Activated gamma-delta T cell treated with Interleukin-2 at 50 U/mL for 16 hours (primary cell): ENCODE data around the gene SLC35F5.
"Not testable (repeated sequence)": the region's sequence is repeated elsewhere in the genome, so short reads cannot be mapped to it uniquely, and the experiment has no call there.

Experiments
- DNase-seq: peaks from one replicate; pipeline ENCODE4 v3.0.0-alpha.2; 2020

SLC35F5 gene, protein sequence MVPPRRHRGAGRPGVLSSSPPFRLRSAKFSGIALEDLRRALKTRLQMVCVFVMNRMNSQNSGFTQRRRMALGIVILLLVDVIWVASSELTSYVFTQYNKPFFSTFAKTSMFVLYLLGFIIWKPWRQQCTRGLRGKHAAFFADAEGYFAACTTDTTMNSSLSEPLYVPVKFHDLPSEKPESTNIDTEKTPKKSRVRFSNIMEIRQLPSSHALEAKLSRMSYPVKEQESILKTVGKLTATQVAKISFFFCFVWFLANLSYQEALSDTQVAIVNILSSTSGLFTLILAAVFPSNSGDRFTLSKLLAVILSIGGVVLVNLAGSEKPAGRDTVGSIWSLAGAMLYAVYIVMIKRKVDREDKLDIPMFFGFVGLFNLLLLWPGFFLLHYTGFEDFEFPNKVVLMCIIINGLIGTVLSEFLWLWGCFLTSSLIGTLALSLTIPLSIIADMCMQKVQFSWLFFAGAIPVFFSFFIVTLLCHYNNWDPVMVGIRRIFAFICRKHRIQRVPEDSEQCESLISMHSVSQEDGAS

DNA sequence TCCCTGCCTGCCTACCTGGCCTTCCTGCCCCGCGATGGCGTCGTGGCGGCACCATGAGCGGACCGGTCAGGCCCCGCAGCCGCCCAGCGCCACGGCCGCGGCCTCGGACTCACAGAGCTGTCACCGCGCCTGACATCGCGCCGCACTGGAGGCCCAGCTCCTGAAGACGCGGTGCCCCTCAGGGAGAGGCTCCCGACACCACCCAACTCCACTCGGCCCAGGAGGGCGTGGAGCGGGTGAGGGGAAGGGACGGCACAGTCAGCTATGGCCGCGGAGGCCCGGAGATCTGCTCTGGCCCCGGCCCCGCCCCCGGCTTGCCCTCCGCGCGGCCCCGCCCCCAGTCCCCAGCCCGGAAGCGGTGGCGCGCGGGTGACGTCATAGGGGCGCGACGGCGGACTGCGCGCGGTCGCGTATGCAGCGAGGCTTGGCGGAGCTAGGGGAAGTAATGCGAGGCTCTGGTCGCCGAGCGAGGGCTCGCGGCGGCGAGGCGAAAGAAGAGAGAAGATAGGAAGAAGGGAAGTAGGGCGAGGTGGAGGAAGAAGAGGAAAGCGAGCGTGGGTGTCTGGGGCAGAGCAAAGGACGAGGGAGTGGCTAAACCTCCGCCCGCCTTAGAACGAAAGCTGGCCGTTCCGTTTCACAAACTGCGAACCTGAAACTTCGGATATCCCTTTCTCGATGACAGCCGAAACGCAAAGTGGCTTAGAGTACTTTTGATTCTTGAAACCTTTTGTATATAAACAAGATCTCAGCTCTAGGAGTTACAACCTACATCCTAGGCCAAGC lies at the start of gene SLC35F5:
TSS of gene SLC35F5 (minus strand) at position 288 of the 783 bp plus-strand sequence. CDS start at position 55, 233 bp downstream.
- peak; percentile 90 for DNase-seq

DNA sequence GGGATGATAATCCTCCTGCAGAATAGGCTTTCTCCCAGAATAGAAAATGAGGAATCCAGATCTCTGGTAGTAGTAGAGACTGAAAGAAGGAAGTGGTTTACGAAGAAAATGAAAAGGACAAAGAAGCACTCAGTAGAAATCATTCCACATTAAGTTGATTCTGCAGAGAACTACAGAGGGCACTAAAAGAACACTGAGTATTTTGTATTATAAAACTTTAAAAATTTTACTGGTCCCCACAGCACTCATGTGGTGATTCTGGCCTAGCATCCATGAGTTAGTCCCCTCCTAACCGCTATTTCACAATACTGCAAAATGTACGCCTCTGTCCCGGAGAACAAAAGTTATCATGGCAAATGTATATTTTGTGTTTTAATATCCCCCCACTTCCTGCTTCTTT lies 42.9 kb upstream of the SLC35F5 start:
- DNase-seq, result no peak

GRCh38 chr2:113797237-113797636 lies 40.8 kb upstream of the SLC35F5 start:
- no peak for DNase-seq

GRCh38 chr2:113796592-113797175 lies 40.2 kb upstream of the SLC35F5 start:
- no peak for DNase-seq

- no peak for DNase-seq
Observed at GRCh38 chr2:113795405-113795920, 39.0 kb upstream of the SLC35F5 start.

- DNase-seq, result no peak
Observed at GRCh38 chr2:113791697-113792590, 35.5 kb upstream of the SLC35F5 start.

- DNase-seq, result no peak
Observed at GRCh38 chr2:113784823-113785744, 28.6 kb upstream of the SLC35F5 start.

GRCh38 chr2:113780472-113780871 lies 24.0 kb upstream of the SLC35F5 start:
- DNase-seq, result no peak

DNA sequence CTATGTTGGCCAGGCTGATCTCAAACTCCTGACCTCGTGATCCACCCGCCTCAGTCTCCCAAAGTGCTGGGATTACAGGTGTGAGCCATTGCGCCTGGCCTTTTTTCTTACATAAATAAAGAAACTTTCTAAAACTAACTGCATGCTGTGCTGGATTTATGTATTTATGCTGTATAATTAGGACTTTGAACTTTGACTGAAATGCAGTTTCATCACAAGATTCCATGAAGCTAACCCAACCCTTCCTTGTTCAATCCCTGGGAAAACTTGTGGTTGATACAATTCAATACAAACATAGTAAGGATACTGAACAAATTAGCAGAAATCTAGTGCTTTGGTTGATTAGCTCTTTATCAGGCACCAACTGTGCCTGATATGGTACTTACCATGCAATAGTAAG lies 20.9 kb upstream of the SLC35F5 start:
- DNase-seq, result no peak

GRCh38 chr2:113776949-113777348 lies 20.5 kb upstream of the SLC35F5 start:
- no peak for DNase-seq

DNA sequence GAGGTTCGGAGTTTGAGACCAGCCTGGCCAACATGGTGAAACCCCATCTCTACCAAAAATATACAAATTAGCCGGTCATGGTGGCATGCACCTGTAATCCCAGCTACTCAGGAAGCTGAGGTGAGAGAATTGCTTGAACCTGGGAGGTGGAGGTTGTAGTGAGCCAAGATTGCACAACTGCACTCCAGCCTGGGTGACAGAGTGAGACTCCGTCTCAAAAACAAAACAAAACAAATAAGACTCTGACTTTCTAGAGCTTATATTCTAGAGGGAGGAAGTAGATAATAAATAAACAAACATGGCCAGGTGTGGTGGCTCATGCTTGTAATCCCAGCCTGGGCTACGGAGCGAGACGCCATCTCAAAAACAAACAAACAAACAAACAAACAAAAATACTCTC lies 18.2 kb upstream of the SLC35F5 start:
- DNase-seq, result not testable (repeated sequence)

- no peak for DNase-seq
Observed at GRCh38 chr2:113770929-113771328, 14.5 kb upstream of the SLC35F5 start.

DNA sequence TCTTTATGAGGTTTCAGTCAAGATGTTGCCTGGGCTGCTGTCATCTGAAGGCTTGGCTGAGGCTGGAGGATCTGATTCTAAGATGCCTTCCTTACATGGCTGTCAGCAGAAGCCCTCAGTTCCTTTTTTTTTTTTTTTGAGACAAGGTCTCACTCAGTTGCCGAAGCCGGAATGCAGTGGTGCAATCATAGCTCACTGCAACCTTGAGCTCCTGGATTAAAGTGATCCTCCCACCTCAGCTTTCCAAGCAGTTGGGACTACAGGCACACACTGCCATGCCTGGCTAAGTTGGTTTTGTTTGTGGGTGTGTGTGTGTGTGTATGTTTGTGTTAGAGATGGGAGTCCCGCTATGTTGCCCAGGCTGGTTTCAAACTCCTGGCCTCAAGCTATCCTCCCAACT lies 13.1 kb upstream of the SLC35F5 start:
- no peak for DNase-seq

- DNase-seq, result no peak
Observed at GRCh38 chr2:113768770-113769169, 12.3 kb upstream of the SLC35F5 start.

GRCh38 chr2:113767811-113768460 lies 11.5 kb upstream of the SLC35F5 start:
- DNase-seq, result no peak

DNA sequence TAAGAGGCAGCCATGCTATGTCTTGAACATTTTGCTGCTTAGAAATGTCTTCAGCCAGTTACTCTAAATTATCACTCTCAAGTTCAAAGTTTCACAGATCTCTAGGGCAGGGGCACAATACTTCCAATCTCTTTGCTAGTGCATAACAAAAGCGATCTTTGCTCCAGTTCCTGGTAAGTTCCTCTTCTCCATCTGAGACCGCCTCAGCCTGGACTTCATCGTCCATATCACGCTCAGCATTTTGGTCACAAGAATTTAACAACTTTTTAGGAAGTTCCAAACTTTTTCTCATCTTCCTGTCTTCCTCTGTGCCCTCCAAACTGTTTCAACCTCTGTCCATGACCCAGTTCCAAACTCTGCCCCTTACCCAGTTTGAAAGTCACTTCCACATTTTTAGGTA lies 8.8 kb upstream of the SLC35F5 start:
- no peak for DNase-seq

DNA sequence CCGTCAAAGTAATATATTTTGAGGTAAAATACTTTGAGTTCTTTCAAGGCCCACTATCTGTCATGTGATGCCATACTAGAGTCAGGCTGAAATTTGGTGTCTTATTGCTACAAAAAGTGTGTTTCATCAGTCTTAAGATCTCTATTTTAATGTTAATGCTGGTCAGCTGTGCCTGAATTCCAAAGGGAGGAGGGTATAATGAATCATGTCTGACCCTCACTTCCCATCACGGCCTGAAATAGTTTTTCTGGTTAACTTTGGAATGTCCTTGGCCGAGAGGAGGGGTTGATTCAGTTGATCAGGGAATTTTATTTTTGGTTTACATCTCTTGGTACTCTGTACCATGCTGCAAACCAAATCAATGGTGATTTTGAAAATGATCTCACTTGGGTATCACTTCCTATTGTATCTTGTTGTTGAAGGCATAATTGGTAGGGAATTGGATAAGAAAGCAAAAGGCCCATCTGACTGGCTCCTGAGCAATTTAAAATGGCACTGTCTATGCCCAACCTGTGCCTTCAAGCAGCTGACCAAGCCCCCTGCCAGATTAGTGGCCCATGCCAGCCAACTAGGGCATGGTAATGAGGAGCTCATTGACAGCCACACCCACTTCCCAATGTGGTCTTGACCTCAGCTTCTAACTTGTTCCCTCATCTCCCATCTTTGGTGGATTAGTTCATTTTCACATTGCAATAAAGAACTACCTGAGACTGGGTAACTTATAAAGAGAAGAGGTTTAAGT lies 6.1 kb upstream of the SLC35F5 start:
- DNase-seq, result no peak

DNA sequence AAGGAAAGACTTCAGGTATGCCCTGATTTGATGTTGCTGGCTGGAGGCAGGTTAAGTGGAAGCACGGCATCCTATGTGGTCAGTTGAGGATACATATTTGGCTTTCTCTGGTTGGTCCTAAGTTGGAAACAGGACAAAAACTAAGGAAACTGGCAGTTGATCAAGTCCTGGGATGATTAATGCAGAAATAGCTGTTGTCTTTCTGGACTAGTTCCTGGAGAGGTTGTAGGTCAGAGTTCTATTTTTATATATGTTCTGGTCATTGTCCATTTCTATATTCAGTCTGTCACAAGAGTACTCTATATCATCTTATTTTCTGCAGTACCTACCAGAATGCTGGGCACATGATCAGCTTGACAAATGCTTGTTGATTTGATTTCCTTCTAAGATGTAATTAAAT lies 4.0 kb upstream of the SLC35F5 start:
- no peak for DNase-seq

GRCh38 chr2:113757138-113757657 lies 756 bp upstream of the SLC35F5 start:
- DNase-seq, result no peak
